HG02759 (cell line): ENCODE measurements around the gene CRCP.
"Not testable (repeated sequence)": the region's sequence is repeated elsewhere in the genome, so short reads cannot be mapped to it uniquely, and the experiment has no call there.

Source experiments
- ATAC-seq: cut with Tn5 transposase; IDR thresholded peaks from one replicate; pipeline ENCODE4 v1.9.1; 2021; ENCODE audit warnings: mild to moderate bottlenecking, moderate library complexity; ENCODE audit not compliant: unreplicated experiment

Gene CRCP

DNA sequence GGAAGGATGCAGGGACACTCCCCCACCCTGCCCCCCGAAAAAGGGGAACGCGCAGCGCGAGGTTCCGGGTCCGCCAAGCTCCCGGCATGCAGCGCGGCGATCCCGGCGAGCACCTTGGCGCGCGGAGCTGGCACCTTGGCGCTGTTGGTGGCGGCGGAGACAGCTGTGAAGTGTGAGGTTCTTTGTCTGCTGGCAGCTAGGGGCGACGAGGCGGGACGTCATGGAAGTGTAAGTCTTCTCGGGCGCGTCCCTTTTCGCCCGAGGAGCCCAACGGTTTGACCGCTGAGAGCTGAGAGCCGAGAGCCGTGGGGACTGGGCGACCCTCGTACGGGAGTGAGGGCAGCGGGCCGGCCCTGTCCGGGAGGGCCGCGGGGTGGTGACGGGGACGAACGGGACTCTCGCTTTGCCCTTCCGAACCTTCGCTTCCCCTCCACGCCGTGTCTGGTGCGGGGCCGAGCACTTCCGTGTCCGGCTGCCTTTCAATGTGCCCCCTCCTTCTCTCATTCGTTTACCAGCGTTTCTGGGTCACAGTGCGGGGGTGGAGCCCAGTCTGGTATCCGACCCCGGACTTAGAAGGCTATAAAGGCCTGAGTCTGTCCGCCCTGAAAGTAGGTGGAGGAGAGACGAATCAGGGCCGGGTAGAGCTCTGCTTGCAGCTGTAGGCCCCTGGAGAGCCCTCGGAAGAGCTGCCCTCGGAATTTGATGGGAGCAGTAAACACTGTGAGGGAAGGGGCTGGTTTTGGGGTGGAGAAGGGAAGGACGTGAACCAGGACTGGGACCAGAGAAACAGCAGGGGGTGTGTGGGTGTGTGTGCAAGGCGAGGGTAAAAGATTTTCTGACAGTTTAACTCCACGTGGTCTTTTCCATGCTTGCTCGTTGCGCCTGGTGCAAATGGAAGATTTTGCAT is at the start of gene CRCP:
TSS of gene CRCP (plus strand) at position 105 of the 907 bp plus-strand sequence. CDS start at position 221, 116 bp downstream.
- peak; percentile 89 for ATAC-seq

- no peak for ATAC-seq
Measured at GRCh38 chr7:66069732-66070131, 44.9 kb upstream of the CRCP start.

GRCh38 chr7:66070222-66070621 is 44.4 kb upstream of the CRCP start:
- no peak for ATAC-seq

DNA sequence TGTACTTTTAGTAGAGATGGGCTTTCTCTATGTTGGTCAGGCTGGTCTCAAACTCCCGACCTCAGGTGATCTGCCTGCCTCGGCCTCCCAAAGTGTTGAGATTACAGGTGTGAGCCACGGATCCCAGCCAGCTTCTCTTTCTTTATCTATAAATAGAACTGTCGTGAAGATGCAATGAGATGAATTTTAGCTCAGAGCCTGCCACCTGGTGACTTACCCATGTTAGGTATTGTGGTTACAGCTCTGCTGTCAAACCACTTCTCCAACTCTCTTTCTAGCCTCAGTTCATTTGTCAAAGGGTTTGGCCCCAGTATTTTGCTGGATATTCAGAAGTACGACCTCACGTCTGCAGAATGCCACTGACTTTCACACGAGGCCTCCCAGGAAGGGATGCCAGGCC is 42.4 kb upstream of the CRCP start:
- ATAC-seq: not testable (repeated sequence)

GRCh38 chr7:66075590-66076461 is 38.8 kb upstream of the CRCP start, which contains the start of gene ASL:
TSS of gene ASL (plus strand) at chr7:66075819. CDS start at chr7:66076082, 263 bp downstream.
- peak; percentile 99 for ATAC-seq

DNA sequence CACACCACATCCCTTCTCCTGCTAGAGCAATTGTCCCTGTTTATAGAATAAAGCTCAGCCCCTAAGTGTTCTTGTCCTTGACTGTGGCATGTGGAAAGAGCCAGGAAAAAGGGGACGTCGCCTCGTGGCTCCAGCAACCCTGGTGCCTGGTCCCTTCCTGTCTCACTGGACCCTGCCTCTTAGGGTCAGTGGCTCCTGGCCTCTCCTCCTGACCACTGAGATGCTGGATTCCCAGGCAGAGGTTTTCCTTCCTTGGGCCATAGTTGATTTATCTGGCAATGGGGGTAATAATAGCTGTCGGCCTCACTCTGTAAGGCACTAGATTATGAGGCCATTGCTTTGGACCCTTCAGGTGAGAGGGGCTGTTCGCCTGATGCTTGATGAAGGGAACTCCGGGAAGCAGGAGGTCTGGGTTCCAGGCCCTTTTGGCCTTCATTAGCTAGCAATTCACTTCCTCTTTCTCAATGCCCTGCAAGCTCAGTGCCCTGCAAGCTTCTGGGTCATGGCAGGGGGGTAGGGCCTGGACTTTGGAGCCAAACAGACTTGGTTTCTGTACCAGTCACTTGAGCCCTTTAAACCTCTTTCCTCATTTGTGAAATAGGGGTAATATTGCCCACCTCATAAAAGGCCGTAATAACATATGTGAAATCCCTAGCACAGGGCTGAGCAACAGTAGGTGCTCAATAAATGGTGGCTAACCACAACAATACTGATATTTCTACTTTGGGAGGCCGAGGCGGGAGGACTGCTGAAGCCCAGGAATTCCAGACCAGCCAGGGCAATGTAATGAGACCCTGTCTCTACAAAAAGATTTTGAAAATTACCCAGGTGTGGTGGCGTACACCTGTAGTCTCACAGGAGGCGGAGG is 38.0 kb upstream of the CRCP start:
- ATAC-seq: no peak

DNA sequence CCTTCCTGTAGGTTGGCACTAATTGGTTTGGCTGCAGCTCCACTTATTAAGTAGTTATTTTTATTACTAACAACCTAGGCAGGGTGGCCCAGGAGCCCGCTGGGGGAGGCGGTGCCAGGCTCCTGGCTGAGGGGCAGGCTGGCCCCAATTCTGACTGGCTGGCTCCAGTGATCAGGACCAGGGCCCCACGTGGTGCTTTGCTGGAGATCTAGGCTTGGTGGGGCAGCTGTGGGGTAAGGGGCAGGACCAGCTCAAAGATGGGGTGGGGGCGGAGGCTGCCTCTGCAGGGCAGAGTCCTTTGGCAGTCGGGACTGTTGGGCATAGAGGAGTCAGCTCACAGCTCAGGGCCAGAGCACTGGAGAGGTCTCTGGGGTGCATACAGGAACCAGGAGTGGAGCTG is 36.6 kb upstream of the CRCP start:
- no peak for ATAC-seq

DNA sequence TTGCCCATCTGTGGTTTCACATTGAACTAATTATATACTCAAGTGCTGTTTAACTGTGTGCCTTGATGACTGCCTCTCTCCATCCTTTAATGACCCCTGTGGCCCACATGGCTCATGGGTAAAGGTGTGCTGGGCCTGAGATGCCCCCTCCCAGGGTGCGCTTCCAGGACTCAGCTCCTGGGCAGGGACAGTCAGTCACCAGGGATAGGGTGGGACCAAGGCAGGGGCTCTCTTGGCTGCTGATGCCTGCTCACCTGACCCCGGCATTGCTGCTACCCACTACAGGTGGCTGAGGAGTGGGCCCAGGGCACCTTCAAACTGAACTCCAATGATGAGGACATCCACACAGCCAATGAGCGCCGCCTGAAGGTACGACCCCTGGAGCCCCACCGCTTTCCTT is 32.6 kb upstream of the CRCP start:
- ATAC-seq: no peak

DNA sequence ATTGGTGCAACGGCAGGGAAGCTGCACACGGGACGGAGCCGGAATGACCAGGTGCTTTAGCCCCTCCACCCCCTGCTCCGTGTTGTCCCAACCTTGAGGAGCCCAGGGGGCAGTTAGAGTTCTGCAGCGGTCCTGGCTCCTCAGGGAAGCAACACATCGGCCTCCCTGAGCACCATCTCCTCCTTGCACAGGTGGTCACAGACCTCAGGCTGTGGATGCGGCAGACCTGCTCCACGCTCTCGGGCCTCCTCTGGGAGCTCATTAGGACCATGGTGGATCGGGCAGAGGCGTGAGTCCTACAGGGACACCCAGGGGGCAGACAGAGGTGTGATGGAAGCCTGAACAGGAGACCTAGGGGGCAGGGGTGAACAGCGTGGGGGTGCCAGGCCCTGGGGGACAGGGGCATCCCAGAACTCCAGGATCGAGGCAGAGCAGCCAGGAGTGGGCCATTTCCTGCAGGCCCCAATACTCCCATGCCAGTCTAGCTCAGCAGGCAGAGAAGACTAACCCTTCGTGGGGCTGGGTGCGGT is 31.7 kb upstream of the CRCP start:
- ATAC-seq: no peak

DNA sequence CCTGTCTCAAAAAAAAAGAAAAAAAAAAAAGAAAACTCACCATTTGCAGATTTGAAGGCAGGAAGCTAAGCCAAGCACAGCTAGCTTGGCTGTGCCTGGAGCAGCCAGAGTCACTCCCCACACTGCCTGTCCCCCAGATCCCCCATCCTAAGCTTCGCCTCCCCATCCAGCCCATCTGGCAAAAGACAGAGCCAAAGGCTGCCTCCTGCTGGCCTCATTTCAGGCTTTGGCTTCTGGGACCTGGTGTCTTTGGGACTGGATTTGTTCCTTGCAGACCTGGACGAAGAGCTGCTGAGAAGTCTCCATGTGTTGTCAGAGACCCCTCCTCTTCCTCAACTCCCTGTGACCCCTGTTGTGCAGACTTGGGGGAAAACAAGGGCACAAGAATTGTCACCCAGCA is 31.0 kb upstream of the CRCP start:
- no peak for ATAC-seq

- ATAC-seq: no peak
Measured at GRCh38 chr7:66088861-66089838, 25.5 kb upstream of the CRCP start.

- ATAC-seq: no peak
Measured at GRCh38 chr7:66092654-66093053, 22.0 kb upstream of the CRCP start.

DNA sequence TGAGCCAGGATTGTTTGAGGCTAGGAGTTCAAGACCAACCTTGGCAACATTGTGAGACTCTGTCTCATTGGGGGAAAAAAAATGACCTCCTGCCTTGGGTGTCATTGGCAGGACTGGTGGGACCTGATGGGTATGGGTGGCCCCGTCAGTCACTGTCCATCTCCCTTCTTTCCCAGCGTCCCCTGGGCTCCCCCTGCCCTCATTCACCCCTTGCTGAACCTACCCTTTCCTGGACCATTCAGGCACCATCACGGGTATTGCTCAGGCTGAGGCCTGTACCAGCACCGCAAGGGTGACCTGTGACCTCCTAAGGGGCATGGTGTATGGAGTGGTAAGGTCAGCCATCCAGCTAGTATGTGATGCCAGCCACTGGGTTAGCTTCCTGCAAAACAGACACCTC is 19.6 kb upstream of the CRCP start:
- ATAC-seq: no peak

DNA sequence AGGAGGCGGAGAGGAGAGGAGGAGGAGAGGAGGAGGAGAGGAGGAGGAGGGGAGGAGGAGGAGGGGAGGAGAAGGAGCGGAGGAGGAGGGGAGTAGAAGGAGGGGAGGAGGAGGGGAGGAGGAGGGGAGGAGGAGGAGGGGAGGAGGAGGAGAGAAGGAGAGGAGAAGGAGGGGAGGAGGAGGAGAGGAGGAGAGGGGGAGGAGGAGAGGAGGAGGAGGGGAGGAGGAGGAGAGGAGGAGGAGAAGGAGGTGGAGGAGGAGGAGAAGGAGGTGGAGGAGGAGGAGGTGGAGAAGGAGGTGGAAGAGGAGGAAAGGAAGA is 15.5 kb upstream of the CRCP start:
- no peak for ATAC-seq

- peak; percentile 75 for ATAC-seq
Measured at GRCh38 chr7:66099551-66100407, 14.9 kb upstream of the CRCP start.

DNA sequence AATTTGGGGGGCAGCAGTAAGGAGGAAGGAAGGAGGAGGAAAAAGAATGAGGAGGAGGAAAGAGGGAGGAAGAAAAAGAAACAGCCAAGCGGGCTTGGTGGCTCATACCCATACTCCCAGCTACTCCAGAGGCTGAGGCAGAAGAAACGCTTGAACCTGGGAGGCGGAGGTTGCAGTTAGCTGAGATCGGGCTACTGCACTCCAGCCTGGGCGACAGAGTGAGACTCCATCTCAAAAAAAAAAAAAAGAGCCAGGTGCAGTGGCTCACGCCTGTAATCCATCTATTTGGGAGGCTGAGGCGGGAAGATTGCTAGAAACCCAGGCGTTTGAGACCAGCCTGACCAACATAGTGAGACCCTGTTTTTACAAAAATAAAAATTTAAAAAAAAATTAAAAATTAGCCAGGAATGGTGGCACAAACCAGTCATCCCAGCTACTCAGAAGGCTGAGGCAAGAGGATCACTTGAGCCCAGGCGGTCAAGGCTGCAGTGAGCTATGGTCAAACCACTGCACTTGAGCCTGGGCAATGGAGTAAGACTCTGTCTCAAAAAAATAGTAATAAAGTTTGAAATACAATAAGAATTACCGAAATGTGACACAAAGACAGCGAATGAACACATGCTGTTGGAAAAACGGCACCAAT is 14.1 kb upstream of the CRCP start:
- no peak for ATAC-seq

DNA sequence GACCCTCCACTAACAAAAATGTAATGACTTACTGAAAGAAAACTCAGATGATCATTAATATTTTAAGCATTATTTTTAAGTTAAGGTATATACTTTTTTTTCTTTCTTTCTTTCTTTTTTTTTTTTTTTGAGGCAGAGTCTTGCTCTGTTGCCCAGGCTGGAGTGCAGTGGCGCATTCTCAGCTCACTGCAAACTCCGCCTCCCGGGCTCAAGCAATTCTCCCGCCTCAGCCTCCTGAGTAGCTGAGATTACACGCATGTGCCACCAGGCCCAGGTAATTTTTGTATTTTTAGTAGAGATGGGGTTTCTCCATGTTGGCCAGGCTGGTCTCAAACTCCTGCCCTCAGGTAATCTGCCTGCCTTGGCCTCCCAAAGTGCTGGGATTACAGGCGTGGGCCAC is 12.5 kb upstream of the CRCP start:
- not testable (repeated sequence) for ATAC-seq

- ATAC-seq: not testable (repeated sequence)
Measured at GRCh38 chr7:66103994-66104393, 10.7 kb upstream of the CRCP start.
